Activated gamma-delta T cell (primary cell): ENCODE results near the gene FIG4.
"Not testable (repeated sequence)": the region's sequence is repeated elsewhere in the genome, so short reads cannot be mapped to it uniquely, and the experiment has no call there.

Experiments used
- DNase-seq: peaks from one replicate; lab custom pipeline; 2025; lab: John Stamatoyannopoulos, UW

Gene FIG4

DNA sequence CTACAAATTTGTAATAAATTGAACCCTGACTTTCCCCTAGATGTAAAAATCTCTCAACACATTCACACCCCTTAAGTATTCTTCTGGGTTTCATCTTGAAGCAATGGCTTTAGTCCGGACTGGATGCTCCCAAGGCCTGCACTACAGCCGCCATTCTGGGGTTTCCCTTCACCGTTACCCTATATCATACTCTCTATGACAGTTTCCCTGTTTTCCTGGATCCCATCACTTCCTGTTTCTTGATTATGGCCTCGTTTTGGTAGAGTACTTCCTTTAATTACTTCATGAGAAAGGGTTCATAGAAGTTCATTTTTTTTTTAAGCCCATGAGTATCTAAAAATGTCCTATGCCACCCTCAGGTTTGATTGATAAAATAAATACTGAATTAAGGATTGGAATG, 11.7 kb downstream of the FIG4 start:
- DNase-seq = no peak

- no peak for DNase-seq
These were observed 14.2 kb downstream of the FIG4 start for GRCh38 chr6:109705258-109705657.

- no peak for DNase-seq
These were observed 15.4 kb downstream of the FIG4 start for GRCh38 chr6:109706513-109706912.

DNA sequence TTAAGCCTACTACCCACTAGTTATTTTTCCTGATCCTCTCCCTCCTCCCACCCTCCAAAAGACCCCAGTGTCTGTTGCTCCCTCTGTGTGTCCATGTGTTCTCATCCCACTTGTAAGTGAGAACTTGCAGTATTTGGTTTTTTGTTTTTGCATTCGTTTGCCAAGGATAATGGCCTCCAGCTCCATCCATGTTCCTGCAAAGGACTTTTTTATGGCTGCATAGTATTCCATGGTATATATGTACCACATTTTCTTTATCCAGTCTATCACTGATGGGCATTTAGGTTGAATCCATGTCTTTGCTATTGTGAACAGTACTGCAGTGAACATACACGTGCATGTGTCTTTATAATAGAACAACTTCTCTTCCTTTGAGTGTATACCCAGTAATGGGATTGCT, 17.0 kb downstream of the FIG4 start:
- not testable (repeated sequence) for DNase-seq

- no peak for DNase-seq
These were observed 22.0 kb downstream of the FIG4 start for GRCh38 chr6:109713097-109713496.

GRCh38 chr6:109714166-109714565, 23.1 kb downstream of the FIG4 start:
- DNase-seq = no peak

- DNase-seq = no peak
These were observed 23.5 kb downstream of the FIG4 start for GRCh38 chr6:109714611-109715010.

GRCh38 chr6:109715616-109716015, 24.5 kb downstream of the FIG4 start:
- no peak for DNase-seq

- DNase-seq = no peak
These were observed 26.9 kb downstream of the FIG4 start for GRCh38 chr6:109717971-109718370.

- DNase-seq = no peak
These were observed 27.9 kb downstream of the FIG4 start for GRCh38 chr6:109718991-109719390.

- DNase-seq = no peak
These were observed 29.2 kb downstream of the FIG4 start for GRCh38 chr6:109720311-109720710.

DNA sequence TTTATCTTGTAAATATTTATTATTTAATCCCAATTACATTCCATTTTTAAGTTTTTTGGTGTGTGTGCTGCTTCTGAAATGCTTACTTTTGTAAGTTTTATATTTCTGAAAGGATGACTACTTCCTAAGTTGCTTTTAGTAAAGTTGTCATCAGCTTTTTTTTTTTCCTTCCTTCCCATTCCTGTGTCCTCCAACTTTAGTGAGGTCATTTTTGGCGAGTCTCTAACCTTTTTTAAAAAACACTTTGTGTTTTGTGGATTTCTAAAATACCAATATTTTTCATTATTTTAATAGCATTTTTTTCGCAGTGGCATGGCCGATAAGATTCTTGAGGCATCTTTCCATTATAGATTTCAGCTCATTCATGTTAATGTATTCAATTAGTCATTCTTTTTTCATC, 30.9 kb downstream of the FIG4 start:
- DNase-seq = no peak

GRCh38 chr6:109722564-109723254, 31.6 kb downstream of the FIG4 start:
- DNase-seq = no peak

DNA sequence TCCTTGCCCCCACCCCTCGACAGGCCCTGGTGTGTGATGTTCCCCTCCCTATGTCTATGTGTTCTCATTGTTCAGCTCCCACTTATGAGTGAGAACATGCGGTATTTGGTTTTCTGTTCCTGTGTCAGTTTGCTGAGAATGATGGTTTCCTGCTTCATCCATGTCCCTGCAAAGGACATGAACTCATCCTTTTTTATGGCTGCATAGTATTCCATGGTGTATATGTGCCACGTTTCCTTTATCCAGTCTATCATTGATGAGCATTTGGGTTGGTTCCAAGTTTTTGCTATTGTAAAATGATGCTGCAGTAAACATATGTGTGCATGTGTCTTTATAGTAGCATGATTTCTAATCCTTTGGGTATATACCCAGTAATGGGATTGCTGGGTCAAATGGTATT, 34.2 kb downstream of the FIG4 start:
- not testable (repeated sequence) for DNase-seq

GRCh38 chr6:109736273-109737025, 45.4 kb downstream of the FIG4 start:
- DNase-seq = no peak

DNA sequence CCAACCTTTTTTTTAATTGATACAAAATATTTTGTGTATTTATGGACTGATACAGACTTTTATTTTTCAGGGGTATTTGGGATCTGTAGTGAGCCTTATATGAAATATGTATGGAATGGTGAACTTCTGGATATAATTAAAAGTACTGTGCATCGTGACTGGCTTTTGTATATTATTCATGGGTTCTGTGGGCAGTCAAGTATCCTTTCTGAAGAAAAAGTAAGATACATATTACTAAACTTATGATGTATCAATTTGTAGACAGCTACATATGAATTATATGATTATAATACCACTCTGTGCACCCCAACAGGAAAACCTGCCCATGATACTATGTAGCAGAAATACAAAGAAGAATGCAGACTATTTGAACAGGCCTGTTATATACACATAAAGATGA, 47.2 kb downstream of the FIG4 start:
- no peak for DNase-seq

GRCh38 chr6:109738667-109739066, 47.6 kb downstream of the FIG4 start:
- DNase-seq = no peak

- DNase-seq = no peak
These were observed 48.6 kb downstream of the FIG4 start for GRCh38 chr6:109739686-109740085.

DNA sequence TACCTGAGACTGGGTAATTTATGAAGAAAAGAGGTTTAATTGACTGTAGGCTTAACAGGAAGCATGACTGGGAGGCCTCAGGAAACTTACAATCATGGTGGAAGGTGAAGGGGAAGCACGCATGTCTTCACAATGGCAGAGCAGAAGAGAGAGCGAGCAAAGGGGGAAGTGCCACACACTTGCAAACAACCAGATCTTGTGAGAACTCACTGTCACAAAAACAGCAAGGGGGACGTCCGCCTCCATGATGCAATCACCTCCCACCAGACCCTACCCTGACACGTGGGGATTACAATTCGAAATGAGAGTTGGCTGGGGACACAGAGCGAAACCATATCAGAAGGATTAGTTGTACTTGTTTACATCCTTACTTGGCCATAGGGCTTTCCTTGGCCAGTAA, 49.7 kb downstream of the FIG4 start:
- no peak for DNase-seq

DNA sequence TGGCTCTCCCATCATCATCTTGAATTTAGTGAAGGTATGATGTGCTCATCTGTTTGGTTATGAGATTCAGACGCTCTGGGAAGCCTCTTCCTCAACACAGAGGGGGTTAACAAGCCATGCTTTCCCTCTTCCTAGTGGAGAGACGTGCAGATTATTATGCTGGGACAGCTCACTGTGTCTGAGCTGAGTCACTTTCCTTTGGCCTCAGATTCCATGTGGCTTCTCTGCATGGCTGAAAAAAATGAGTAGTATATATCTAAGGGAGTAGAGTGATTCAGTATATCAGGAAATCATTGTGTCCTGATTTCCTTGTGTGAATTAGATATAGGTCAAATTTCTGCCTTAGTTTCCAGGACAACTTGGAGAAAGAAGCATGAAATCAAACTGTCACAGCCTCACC, 52.6 kb downstream of the FIG4 start:
- no peak for DNase-seq

- DNase-seq = not testable (repeated sequence)
These were observed 53.7 kb downstream of the FIG4 start for GRCh38 chr6:109744779-109745178.

DNA sequence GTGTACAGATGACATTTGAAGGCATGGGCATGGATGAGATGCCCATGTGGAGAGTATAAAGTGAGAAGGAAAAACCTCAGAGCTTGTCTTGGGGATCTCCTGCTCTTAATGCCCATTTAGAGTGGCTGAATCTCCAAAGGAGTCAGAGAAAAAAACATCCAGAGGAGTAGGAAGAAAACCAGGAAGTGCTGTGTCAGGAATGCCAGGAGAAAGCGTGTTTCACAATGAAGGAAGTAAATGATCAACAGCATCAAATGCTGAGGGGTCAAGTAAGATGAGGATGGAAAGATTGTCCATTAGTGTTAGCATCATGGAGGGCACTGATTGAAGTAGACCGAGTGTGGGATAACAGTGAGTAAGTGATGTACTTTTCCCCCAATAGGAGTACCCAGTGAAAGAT, 56.1 kb downstream of the FIG4 start:
- DNase-seq = no peak

DNA sequence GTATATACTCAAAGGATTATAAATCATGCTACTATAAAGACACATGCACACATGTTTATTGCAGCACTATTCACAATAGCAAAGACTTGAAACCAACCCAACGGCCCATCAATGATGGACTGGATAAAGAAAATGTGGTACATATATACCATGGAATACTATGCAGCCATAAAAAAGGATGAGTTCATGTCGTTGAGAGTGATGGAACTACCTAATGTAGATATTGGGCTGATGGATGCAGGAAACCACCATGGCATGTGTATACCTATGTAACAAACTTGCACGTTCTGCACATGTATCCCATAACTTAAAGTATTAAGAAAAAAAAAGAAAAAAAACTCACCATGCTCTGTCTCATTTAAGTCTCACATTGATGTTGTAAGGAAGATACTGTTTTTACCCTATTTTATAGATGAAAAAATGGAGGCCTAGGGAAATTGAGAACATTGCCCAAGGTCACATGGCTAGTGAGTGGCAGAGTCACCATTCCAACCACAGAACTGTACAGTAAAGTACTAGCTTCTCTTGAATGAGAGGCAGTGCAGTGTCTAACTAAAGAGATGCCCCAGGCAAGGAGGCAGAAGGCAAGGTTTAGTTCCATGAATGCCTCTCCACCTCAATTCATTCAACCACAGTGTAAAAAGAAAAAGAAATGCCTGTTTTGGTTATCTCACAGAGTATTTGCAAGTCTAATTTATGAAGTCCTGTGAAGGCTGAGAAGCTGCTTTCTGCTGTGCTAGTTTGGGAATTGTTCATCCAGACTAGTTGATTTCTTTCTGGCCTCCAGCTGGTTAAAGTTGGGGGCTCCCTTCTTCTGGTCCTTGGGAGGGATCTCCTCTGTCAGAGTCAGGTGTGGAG, 68.2 kb downstream of the FIG4 start:
- DNase-seq = no peak
